Stimulated activated CD4-positive, alpha-beta T cell treated with anti-CD3 and anti-CD28 coated beads, Interleukin-15, amount 100 ng/mL, for 1 hour (primary cell): Measurements from ENCODE around the gene PKP4.

Experiments used
- DNase-seq, 2 donors: peaks; one replicate each; pipeline ENCODE4 v3.0.0-alpha.2; 2020; ENCODE audit warnings: low read depth in 1 of 2, low spot score in 1 of 2

The PKP4 gene

DNA sequence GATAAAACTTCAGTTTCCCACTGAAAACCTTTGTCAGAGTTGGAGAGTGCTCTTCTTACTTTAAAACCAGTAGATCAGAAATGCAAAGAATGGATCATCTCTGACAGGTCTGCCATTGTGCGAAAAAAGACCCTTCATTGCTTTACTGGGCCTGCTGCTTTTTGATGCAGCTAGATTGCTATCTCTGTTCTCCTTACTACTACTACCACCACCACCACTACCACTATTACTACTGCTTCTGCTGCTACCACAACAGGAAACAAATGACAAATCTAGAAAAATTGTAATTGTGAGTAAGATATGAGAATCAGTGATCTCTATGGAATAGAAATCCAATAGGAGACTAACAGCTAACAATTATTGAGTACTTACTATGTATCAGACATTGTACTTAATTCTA lies 85.8 kb downstream of the PKP4 start:
- DNase-seq: no peak

DNA sequence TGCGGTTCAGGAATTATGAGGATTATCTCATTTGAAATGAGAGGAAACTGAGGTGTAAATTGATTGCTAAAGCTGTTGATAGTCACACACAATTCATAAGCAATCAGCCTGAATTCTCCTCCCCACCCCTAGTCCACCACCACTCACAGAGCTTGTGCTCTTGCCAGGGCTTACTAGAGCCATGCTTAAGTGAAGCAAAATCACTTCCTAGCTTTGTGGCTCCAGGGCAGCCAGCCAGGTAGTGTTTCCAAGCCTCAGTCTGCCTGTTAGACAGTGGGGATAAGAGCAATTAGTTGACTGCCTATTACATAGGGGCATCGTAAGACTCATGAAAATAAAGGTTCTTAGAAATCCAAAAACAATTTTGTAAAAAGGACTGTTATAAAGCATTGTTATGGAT lies 87.2 kb downstream of the PKP4 start:
- no peak for DNase-seq

DNA sequence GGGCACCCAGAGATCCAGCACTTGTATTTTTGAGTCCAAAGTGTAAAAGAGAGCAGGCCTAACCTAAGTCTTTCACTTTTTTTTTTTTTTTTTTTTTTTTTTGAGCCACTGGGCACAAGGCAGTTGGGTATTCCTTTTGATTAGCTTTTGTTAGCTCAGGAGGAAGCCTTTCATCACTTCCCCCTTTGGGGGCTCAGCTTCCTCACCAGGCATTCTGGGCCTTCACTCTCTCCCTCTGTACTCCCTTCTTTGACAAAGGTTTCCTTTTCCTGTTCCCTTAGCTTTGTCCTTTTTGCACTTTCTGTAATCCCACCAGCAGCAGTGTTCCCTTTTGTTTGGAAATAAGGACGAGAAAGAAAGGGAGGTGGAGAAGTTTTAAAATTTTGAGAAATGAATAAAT lies 88.2 kb downstream of the PKP4 start:
- no peak for DNase-seq

DNA sequence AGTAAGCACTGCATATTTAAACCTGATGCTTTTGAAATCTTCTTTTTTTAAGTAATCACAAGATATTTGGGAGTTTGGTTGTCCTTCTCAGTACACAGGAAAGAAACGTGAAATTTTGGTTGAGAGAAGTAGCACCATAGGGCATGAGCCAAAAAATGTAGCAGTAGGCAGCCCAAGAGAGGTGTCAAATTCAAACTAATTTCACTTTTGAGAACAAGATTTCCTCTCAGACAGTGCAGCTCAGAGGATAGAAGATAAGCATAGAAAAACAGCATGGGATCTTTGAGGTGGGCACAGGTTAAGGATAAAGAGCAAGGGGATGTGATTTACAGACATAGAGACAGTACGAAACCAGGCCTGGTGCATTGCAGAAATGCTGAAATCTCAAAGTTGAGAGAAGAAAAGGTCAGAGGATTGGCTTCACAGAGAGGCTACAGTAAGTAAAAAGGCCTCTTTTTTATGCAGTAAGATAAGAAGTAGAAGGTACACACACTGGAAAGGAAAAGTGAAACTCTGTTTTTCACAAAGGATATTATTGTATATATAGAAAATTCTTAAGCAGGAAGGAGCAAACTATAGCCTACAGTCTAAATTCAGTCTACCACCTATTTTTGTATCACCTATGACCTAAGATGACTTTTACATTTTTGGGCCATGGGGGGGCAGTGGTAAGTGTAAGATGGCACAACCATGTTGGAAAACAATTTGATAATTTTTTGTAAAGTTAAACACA lies 89.8 kb downstream of the PKP4 start:
- no peak for DNase-seq

DNA sequence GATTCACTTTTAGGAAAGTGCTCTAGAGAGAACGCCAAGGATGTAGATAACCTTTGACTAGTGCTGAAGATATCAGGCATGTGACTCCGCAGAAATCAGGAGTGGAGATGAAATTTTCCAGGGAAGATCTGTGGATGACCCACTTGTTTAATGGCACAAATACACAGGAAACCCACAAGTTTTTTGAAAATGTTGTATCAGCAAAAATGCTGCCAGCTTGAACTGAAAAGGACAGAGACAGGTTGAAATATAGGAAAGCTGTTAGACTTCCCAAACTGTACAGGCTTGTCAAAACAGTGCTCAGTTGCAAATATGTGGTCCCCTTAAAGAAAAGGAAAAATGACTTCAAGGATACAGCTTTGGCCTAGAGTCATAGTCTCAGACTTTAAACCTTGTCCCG lies 96.5 kb downstream of the PKP4 start:
- DNase-seq: no peak

DNA sequence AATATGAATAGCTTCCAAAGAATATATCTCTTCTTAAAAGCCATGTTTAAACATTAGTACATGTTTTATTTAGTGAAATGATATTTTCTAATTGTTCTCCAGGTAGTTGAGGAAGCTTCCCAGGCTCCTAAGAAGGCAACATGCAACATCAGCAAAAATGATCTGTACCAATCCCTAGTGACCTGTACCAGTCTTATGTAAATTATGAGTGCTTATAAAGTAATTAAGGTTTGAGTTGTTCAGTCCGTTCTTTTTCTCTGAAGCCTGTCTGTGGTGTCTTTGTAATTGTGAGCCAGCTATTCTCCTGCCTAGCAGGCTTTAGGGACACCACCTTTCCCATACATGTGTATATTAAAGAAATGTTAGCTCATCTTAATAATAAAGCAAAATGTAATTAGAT lies 98.2 kb downstream of the PKP4 start:
- DNase-seq: no peak

DNA sequence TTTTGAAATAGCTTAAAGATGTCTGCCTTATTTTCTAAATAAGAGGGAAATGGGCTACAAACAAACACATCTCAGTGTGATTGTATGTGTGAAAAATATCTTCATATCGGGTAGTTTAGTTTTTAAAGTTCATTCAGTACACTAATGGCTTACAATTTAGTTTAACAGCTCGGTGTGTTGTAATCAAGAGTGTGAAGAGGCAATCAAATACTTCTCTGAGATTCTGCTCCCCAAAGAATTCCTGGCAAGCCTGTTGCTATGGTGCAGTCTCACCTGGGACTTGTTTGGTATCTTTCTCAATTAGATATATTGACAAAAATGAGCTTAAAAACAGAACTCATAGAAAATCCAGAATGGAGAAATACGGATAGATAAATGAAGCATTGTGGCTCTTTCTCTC lies 99.4 kb downstream of the PKP4 start:
- DNase-seq: no peak

DNA sequence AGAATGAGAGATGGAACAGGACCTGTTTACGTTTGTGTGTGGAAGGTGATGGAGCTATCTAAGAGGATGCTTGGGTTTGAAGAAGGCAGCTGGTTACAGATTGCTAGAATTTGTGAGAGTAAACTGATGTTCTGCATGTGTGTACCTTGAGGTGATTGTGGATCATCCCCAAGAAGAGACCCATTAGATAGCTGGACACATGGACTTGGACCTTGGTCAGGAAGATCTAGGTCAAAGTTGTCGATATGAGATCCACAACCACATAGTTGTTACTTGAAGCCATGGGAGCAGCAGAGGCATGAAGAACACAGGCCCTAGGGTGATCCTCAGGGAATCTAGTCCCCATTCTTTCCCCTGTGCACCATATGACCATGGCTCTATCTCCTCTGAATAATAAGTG lies 101.0 kb downstream of the PKP4 start:
- no peak for DNase-seq

DNA sequence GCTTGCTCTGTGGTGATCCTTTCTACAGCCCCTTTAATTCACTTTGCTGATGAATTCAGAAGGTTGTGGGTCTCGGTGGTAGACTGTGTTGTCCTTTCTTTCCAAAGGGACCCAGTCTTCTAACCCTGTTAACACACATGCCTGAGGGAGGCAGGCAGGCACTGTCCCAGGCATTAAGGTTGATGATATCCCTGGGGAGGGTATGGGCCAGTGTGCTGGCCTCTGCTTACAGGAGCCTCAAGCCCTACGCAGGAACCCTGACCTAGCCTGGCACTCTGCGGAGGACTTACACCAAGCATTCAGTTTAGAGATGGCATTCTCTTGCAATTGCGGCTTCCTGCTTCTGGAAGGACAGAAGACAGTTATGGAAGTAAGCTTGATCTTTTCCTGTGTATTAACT lies 102.5 kb downstream of the PKP4 start:
- no peak for DNase-seq

DNA sequence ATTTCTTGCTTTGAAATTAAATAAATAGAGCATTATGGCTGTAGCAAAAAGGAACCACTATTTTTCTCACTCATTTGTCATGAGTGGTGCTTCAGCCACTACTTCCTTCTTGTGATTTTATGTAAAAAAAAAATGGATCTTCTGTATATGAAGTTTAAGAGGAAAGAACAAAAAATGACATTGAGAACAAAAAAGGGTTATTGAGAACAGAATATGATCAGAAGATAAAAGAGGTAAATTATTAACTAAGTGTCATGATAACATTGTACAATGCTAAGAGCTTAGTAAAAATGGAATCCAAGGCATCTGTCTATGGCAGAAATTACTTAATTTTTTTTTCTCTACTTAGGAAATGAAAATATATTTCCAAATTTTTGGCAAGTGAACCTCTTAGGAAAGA lies 103.5 kb downstream of the PKP4 start:
- no peak for DNase-seq

DNA sequence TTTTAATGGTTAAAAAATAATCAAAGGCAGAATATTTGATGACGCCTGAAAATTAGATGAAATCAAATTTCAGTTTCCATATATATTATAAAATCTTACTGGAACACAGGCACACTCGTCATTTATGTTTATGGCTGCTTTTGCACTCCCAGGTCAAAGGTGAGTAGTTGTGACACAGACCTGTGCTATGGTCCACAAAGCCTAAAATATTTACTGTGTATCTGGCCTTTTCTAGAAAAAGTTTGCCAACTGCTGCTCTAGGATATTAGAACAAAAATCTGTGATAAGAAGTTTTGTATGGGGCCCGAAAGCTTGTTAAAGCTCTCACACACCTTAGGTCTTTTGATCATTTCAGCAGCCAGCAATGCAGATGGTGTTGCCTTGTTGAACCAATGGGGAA lies 104.3 kb downstream of the PKP4 start:
- DNase-seq: no peak

DNA sequence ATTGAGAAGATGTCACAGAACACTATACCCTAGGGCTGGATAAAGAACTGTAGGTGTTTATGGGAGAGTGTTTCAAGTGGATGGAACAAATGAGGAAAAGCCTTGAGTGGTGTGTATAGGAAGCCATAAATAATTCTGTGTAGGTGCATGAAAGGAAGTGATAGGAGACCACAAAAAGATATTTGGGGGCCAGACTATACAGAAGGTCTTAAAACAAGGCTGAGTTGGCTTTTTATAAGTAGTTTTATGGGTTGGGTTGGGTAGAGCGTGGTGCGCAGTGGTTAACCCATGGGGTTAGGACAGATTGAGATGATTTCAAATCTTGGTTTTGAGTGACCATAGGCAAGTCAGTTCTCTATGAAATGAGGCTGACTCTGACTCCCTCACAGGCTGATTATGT lies 110.5 kb downstream of the PKP4 start:
- DNase-seq: no peak

DNA sequence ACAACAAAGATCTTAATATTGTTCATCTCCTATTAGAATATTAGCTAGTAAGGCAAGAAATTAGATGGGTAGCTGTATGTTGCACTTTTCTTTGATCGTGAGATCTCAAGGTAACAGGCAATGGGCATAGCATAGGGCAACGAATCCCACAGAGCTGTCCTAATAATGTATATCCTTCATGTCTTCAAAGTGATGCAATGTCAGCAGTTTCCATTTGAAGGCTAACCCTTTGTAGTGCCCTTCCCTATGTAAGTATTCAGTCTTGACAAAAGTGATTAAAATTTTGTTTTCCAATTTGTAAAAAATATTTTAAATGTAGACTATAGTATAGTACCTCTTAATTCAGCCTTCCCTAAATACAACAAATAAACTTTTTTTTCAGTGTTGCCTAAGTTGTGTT lies 112.5 kb downstream of the PKP4 start:
- no peak for DNase-seq

DNA sequence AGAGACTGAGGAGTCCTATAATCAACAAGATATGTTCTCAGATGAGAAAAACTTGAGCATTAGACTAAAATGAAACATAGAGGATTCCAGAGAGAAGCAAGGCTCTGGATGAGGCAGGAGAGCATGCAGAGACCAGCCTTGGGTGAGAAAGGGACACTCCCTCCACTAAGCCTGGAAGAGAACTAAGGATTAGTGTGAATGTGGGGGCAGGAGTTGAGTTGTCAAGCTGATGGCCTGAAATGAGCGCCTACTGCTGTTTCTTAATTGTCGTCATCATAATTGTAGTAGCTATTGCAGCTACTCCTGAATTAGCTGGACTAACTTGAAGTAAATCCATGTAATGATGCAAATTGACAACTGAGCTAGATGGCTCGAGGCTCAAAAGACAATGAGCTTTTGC lies 114.1 kb downstream of the PKP4 start:
- no peak for DNase-seq

DNA sequence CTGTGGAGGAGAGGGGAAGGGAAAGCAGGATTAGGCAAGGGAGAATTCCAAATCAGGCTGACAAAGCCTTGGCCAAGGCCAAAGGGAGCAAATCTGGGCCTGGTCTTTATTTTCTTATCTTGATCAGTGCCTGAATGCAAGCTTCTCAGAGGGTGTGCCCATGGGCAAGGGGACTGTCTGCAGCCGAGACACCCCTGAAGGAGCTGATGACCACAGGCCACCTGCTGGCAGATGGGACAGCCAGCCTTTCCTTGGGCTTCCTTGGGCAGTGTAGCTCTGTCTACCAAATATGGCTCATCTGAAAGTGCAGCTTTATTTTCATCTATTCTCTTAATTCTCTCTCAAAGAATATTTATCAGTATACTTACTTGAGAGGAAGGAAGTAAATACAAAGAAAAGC lies 117.0 kb downstream of the PKP4 start:
- DNase-seq: no peak

DNA sequence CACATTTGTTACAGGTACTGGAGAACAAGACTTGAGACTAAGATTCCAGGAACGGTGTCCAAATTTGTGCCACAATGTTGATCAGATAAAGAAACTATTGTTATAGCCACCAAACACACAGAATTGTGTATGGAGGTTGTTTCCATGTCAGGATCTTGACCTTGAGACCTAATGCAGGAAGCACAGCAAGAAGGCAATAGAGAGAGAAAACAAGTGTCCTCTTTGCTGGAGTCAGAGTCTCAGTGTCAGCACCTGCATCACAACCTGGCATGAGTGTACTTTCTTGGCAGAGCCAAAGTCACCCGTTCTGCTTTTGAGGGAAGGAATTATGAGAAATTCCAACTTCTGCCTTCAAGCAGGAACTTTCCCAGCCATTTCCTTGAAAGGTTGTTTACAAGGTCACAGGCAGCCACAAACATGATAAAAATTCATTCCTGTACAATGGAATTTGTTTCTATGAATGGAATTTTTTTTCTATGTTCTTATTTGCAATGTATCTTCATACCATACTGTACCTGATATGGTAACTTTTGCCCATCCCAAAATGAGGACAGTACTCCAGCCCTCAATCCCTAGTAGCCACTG lies 118.4 kb downstream of the PKP4 start:
- no peak for DNase-seq

DNA sequence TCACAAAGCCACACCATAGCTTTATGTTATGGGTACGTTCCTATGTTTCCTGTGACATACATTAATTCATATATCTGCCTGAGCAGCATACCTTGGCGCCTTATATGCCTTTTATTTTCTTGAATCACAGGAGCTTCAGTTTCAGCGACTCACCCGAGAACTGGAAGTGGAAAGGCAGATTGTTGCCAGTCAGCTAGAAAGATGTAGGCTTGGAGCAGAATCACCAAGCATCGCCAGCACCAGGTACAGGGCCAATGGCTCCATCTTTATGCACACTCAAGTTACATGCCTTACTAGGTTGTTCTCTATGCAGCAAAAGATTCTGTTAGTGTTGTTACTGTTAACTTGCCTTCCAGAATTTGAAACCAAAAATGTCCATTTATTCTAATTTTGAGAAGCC lies 120.4 kb downstream of the PKP4 start:
- no peak for DNase-seq

DNA sequence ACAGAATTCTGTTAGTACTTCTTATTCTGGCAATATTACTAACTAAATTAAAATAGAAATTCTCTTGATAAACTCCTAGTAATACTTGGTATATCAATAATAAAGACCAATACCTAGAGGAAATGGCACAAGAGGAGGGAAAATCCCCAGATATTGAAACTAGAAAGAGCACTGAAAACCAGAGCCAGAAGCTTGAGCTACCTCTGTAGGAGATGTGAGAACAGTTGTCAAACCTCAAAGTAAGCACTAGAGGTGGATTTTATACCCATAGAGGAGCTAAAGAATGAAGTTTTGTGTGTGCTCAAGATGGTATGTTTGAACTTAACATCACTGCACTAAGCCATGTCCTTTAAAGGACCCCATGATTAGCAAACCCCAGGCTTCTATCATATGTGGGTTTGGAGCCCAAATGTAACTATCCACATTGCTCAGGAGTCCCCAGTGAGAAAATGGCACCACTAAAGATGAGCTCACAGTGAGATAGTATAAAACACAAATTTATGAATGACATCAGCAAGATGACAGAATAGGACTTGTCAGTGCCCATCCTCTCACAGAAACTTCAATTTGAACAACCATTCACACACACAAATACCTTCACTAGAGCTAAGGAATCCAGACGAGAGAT lies 122.1 kb downstream of the PKP4 start:
- DNase-seq: no peak

DNA sequence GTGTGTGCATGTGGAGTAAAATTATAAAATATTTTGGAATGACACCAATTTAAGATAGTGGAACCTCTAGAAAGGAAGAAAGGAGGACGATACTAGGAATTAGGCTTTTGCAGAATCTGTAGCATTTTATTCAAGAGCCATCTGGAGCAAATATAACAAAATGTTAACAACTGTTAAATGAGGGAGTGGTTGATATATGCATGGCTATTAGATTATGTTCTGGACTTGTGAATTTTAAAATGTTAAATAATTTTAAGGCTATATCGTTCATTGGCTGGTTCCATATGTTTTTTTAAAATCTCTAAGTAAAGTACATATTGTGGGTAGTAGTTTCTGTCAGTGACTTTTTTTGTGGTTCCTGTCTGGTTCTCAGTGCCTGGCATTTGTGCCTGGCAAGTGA lies 123.2 kb downstream of the PKP4 start:
- DNase-seq: no peak

DNA sequence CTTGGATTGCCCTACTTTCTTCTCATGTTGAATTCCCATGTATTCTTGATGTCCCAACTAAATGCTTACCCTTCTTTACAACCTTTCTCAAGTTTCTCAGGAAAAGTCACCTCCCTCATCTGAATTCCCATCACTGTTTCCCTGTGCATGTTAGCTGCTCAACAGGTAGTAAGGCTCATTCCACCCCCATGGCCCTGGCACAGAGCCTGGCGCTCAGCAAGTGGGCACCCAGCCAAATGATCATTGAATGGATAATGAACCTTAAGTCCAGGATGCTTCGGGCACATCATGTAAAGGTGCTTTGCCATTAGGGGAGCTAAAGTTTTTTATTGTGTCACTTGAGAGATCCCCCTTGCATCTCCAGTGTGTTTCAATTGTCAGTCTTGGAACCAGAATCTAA lies 124.0 kb downstream of the PKP4 start:
- DNase-seq: no peak

DNA sequence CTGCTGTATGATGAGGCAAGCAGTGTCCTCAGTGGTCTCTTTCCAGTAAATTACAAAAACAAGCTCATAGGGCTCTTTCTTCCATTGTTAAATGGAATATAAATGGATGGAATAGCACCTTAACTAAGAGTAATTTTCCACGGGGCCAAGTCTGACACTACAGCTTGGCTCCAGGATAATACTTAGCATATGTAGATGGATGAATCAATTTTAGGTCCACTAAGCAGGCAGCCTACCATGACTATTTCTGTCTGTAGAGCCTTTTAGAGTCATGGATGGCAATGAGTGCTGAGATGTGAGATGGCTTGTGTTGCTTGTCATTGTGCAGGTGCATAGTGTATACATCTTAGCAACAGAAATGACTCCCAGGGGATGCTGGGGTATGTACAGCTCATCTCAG lies 125.9 kb downstream of the PKP4 start:
- DNase-seq: no peak

DNA sequence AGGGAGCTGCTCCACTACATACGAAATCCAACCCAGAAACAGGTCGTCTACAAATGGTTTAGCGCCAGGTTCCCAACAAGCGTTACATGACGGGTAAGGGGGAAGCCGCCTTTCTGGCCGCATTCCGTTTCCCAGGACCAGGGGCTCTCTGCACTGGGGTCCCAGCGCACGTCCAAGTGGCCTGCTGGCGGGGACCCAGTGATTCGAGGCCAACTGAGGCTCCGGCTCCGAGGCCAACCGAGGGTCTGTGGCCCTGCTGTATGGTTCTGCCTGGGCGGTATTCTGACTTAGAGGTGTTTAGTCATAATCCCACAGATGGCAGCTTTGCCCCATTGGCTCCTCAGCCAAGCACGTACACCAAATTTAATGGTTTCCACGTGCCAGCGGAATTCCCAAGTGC lies 127.2 kb downstream of the PKP4 start:
- no peak for DNase-seq

DNA sequence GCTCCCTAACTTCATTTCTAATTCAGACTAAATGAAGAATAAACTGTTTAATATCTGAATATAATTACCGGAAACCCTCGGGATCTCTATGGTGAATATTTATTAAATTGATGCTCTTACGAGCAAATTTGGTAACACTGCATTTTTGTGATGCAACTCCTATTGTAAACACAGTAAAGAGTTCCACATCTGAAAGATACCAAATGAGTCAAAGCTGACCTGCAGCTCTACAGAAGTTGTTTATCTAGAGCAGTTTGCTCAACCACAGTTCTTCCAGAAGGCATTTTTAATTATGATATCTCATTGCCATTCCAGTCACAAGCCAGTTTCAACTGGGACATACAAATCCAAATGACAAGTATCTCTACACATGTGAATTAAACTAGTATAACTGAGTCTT lies 129.7 kb downstream of the PKP4 start:
- DNase-seq: no peak
